ENCODE results near the gene MDGA2.

MDGA2 gene

DNA sequence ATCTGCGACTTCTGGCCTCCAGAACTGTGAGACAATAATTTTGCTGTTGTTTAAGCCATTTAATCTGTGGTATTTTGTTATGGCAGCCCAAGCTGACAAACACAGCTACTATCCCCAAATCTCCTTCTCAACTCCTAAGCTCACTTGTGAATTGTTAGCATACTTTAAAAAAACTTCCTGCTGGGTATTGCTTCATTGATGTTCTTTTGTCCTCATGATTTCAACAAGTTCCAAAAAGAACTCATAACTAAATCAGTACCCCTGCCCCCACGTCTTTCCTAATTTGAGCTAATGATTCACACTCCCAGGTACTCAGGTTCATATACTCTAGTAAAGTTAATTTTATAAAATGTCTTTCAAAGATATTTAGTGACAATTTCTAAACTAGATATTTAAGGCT, 125.5 kb downstream of the MDGA2 start:
- DNase-seq (ENCODE audit: low spot score) = no peak
- in situ Hi-C loops (cut with MboI; ENCODE audit: low pct_unique_long_range_greater_than_20kb, low sequenced_read_pairs, unreplicated experiment) = no loop called here
- TF ChIP-seq, protein P1, sequence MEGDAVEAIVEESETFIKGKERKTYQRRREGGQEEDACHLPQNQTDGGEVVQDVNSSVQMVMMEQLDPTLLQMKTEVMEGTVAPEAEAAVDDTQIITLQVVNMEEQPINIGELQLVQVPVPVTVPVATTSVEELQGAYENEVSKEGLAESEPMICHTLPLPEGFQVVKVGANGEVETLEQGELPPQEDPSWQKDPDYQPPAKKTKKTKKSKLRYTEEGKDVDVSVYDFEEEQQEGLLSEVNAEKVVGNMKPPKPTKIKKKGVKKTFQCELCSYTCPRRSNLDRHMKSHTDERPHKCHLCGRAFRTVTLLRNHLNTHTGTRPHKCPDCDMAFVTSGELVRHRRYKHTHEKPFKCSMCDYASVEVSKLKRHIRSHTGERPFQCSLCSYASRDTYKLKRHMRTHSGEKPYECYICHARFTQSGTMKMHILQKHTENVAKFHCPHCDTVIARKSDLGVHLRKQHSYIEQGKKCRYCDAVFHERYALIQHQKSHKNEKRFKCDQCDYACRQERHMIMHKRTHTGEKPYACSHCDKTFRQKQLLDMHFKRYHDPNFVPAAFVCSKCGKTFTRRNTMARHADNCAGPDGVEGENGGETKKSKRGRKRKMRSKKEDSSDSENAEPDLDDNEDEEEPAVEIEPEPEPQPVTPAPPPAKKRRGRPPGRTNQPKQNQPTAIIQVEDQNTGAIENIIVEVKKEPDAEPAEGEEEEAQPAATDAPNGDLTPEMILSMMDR (IDR thresholded peaks at IDR 0.05; ENCODE audit: extremely low read depth, insufficient read depth, missing control alignments) = no peak

GRCh38 chr14:47543459-47543858, 131.9 kb downstream of the MDGA2 start:
- TF ChIP-seq, protein P1 (IDR thresholded peaks at IDR 0.05; ENCODE audit: extremely low read depth, insufficient read depth, missing control alignments) = no peak
- no peak for DNase-seq (ENCODE audit: low spot score)
- in situ Hi-C loops (cut with MboI; ENCODE audit: low pct_unique_long_range_greater_than_20kb, low sequenced_read_pairs, unreplicated experiment) = no loop called here

DNA sequence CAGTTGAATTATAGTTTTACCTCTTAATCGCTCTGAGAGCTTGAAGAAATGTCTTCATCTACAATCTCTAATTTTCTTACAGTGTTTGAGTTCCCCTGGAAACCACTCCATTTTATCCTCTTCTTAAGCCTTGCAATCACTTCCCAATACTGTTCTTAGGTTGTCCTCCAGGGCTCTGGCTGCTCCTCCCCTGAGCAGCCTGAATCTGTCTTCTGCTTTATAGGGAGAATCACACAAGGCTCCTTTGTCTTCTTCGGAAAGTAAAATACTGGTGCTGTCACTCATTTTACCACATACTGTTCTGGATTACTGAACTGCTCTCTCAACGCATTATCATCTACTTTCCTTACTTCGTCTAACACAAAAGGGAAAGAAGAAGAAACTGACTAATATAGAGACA, 133.7 kb downstream of the MDGA2 start:
- in situ Hi-C loops (cut with MboI; ENCODE audit: low pct_unique_long_range_greater_than_20kb, low sequenced_read_pairs, unreplicated experiment) = no loop called here
- TF ChIP-seq, protein P1 (IDR thresholded peaks at IDR 0.05; ENCODE audit: extremely low read depth, insufficient read depth, missing control alignments) = no peak
- DNase-seq (ENCODE audit: low spot score) = no peak

- TF ChIP-seq, protein P1 (IDR thresholded peaks at IDR 0.05; ENCODE audit: extremely low read depth, insufficient read depth, missing control alignments) = peak; percentile 36
- in situ Hi-C loops (cut with MboI; ENCODE audit: low pct_unique_long_range_greater_than_20kb, low sequenced_read_pairs, unreplicated experiment) = no loop called here
- DNase-seq (ENCODE audit: low spot score) = peak; percentile 6
Measured at GRCh38 chr14:47539031-47539461, 136.4 kb downstream of the MDGA2 start.

- no peak for DNase-seq (ENCODE audit: low spot score)
- in situ Hi-C loops (cut with MboI; ENCODE audit: low pct_unique_long_range_greater_than_20kb, low sequenced_read_pairs, unreplicated experiment) = no loop called here
- TF ChIP-seq, protein P1 (IDR thresholded peaks at IDR 0.05; ENCODE audit: extremely low read depth, insufficient read depth, missing control alignments) = no peak
Measured at GRCh38 chr14:47536341-47536740, 139.1 kb downstream of the MDGA2 start.

GRCh38 chr14:47526591-47527244, 148.7 kb downstream of the MDGA2 start:
- no peak for DNase-seq (ENCODE audit: low spot score)
- in situ Hi-C loops (cut with MboI; ENCODE audit: low pct_unique_long_range_greater_than_20kb, low sequenced_read_pairs, unreplicated experiment) = no loop called here
- TF ChIP-seq, protein P1 (IDR thresholded peaks at IDR 0.05; ENCODE audit: extremely low read depth, insufficient read depth, missing control alignments) = no peak
